WTC11 (cell line): Measurements from ENCODE around the gene ZNF135.

Experiments used
- CREB1 ChIP-seq: sonication (generic); formaldehyde crosslinking; IDR thresholded peaks from 2 replicates; pipeline ENCODE4 v1.8.0; 2023; ENCODE audit warnings: mild to moderate bottlenecking, missing genetic modification reagents
- ETV6 ChIP-seq: sonication (generic); formaldehyde crosslinking; IDR thresholded peaks from 2 replicates; pipeline ENCODE4 v1.8.1; 2022; ENCODE audit warnings: mild to moderate bottlenecking, missing genetic modification reagents
- NFYB ChIP-seq: sonication (generic); formaldehyde crosslinking; conservative IDR thresholded peaks from 2 replicates; pipeline ENCODE4 v1.8.0; 2022; ENCODE audit warnings: low read depth, missing genetic modification reagents
- SMAD4 ChIP-seq: sonication (generic); formaldehyde crosslinking; IDR thresholded peaks from 2 replicates; pipeline ENCODE4 v1.8.0; 2022; ENCODE audit warnings: mild to moderate bottlenecking, missing genetic modification reagents
- ZBTB21 ChIP-seq: sonication (generic); formaldehyde crosslinking; IDR thresholded peaks from 2 replicates; pipeline ENCODE4 v1.8.1; 2023; ENCODE audit warnings: mild to moderate bottlenecking, missing genetic modification reagents, borderline replicate concordance
- ZNF219 ChIP-seq: sonication (generic); formaldehyde crosslinking; IDR thresholded peaks from 2 replicates; pipeline ENCODE4 v1.8.0; 2023; ENCODE audit warnings: missing genetic modification reagents, mild to moderate bottlenecking, borderline replicate concordance
- TF ChIP-seq, protein P1 (sequence below): fragments of 200-600 bp; IDR thresholded peaks from 2 replicates; pipeline ENCODE4 v1.8.0; 2022; ENCODE audit warnings: antibody characterized with exemption
- TF ChIP-seq, protein P2 (sequence below): sonication (generic); formaldehyde crosslinking; IDR thresholded peaks from 2 replicates; pipeline ENCODE4 v1.8.1; 2023; ENCODE audit warnings: mild to moderate bottlenecking, moderate library complexity, missing genetic modification reagents
- TF ChIP-seq, protein P3 (sequence below): sonication (generic); formaldehyde crosslinking; IDR thresholded peaks from 2 replicates; pipeline ENCODE4 v1.8.0; 2023; ENCODE audit warnings: mild to moderate bottlenecking, missing genetic modification reagents

DNA sequence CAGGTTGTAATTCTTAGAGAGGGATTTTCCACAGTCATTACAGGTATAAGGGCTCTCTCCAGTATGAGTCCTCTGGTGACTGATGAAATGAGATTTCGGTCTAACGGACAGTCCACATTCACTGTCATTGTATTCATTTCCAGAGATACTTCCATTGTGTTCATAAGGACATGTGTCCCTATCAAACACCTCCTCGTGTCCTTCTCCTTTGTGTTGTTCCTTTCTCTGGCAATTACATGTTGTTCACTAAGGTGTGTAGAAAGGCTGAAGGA, 49.4 kb downstream of the ZNF135 start:
- no peak for TF ChIP-seq ZBTB21
- TF ChIP-seq, protein P1, sequence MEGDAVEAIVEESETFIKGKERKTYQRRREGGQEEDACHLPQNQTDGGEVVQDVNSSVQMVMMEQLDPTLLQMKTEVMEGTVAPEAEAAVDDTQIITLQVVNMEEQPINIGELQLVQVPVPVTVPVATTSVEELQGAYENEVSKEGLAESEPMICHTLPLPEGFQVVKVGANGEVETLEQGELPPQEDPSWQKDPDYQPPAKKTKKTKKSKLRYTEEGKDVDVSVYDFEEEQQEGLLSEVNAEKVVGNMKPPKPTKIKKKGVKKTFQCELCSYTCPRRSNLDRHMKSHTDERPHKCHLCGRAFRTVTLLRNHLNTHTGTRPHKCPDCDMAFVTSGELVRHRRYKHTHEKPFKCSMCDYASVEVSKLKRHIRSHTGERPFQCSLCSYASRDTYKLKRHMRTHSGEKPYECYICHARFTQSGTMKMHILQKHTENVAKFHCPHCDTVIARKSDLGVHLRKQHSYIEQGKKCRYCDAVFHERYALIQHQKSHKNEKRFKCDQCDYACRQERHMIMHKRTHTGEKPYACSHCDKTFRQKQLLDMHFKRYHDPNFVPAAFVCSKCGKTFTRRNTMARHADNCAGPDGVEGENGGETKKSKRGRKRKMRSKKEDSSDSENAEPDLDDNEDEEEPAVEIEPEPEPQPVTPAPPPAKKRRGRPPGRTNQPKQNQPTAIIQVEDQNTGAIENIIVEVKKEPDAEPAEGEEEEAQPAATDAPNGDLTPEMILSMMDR, result no peak
- no peak for TF ChIP-seq ETV6 (CRISPR knock-in tag)
- TF ChIP-seq, protein P2, sequence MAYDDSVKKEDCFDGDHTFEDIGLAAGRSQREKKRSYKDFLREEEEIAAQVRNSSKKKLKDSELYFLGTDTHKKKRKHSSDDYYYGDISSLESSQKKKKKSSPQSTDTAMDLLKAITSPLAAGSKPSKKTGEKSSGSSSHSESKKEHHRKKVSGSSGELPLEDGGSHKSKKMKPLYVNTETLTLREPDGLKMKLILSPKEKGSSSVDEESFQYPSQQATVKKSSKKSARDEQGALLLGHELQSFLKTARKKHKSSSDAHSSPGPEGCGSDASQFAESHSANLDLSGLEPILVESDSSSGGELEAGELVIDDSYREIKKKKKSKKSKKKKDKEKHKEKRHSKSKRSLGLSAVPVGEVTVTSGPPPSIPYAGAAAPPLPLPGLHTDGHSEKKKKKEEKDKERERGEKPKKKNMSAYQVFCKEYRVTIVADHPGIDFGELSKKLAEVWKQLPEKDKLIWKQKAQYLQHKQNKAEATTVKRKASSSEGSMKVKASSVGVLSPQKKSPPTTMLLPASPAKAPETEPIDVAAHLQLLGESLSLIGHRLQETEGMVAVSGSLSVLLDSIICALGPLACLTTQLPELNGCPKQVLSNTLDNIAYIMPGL (CRISPR knock-in tag), result no peak
- no peak for TF ChIP-seq SMAD4
- no peak for TF ChIP-seq NFYB (CRISPR knock-in tag)
- TF ChIP-seq, protein P3, sequence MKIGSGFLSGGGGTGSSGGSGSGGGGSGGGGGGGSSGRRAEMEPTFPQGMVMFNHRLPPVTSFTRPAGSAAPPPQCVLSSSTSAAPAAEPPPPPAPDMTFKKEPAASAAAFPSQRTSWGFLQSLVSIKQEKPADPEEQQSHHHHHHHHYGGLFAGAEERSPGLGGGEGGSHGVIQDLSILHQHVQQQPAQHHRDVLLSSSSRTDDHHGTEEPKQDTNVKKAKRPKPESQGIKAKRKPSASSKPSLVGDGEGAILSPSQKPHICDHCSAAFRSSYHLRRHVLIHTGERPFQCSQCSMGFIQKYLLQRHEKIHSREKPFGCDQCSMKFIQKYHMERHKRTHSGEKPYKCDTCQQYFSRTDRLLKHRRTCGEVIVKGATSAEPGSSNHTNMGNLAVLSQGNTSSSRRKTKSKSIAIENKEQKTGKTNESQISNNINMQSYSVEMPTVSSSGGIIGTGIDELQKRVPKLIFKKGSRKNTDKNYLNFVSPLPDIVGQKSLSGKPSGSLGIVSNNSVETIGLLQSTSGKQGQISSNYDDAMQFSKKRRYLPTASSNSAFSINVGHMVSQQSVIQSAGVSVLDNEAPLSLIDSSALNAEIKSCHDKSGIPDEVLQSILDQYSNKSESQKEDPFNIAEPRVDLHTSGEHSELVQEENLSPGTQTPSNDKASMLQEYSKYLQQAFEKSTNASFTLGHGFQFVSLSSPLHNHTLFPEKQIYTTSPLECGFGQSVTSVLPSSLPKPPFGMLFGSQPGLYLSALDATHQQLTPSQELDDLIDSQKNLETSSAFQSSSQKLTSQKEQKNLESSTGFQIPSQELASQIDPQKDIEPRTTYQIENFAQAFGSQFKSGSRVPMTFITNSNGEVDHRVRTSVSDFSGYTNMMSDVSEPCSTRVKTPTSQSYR (CRISPR knock-in tag), result no peak
- TF ChIP-seq CREB1 (CRISPR knock-in tag), result no peak
- no peak for TF ChIP-seq ZNF219 (CRISPR knock-in tag)
